GM19468 (cell line): Measurements from ENCODE around the gene ATP5F1A.

Source experiments
- ATAC-seq: cut with Tn5 transposase; IDR thresholded peaks from one replicate; pipeline ENCODE4 v1.9.1; 2021; ENCODE audit warnings: mild to moderate bottlenecking, moderate library complexity, moderate number of reproducible peaks; ENCODE audit not compliant: unreplicated experiment; ENCODE audit errors: extremely low read depth

Gene ATP5F1A

GRCh38 chr18:46079336-46079735 lies 18.8 kb downstream of the ATP5F1A start:
- ATAC-seq = no peak

GRCh38 chr18:46073474-46074331 lies 24.4 kb downstream of the ATP5F1A start:
- ATAC-seq = no peak

GRCh38 chr18:46072959-46073358 lies 25.1 kb downstream of the ATP5F1A start:
- no peak for ATAC-seq

- no peak for ATAC-seq
Observed at GRCh38 chr18:46072376-46072867, 25.7 kb downstream of the ATP5F1A start.

- no peak for ATAC-seq
Observed at GRCh38 chr18:46071653-46072375, 26.3 kb downstream of the ATP5F1A start, which contains the start of gene PSTPIP2. PSTPIP2 (minus strand) TSS chr18:46072260; CDS start chr18:46072188, 72 bp downstream.

GRCh38 chr18:46070815-46071652 lies 27.1 kb downstream of the ATP5F1A start:
- ATAC-seq = no peak

GRCh38 chr18:46070232-46070631 lies 27.9 kb downstream of the ATP5F1A start:
- no peak for ATAC-seq

- ATAC-seq = no peak
Observed at GRCh38 chr18:46069524-46069923, 28.6 kb downstream of the ATP5F1A start.

- ATAC-seq = no peak
Observed at GRCh38 chr18:46068763-46069162, 29.3 kb downstream of the ATP5F1A start.

GRCh38 chr18:46067438-46068007 lies 30.6 kb downstream of the ATP5F1A start:
- ATAC-seq = no peak

- no peak for ATAC-seq
Observed at GRCh38 chr18:46062781-46063180, 35.3 kb downstream of the ATP5F1A start.

GRCh38 chr18:46061796-46062195 lies 36.3 kb downstream of the ATP5F1A start:
- no peak for ATAC-seq

GRCh38 chr18:46061387-46061786 lies 36.7 kb downstream of the ATP5F1A start:
- ATAC-seq = no peak

- no peak for ATAC-seq
Observed at GRCh38 chr18:46060359-46060841, 37.7 kb downstream of the ATP5F1A start.

GRCh38 chr18:46055838-46056230 lies 42.3 kb downstream of the ATP5F1A start:
- ATAC-seq = no peak

GRCh38 chr18:46054956-46055837 lies 42.9 kb downstream of the ATP5F1A start:
- no peak for ATAC-seq

- no peak for ATAC-seq
Observed at GRCh38 chr18:46053368-46054095, 44.6 kb downstream of the ATP5F1A start.
